ENCODE data around the gene JPH3.

GRCh38 chr16:87742781-87743490, 140.6 kb downstream of the JPH3 start:
- TF ChIP-seq FOXM1 (IDR thresholded peaks at IDR 0.05; ENCODE audit: borderline replicate concordance) = no peak
- no peak for TF ChIP-seq FOXA1 (IDR thresholded peaks at IDR 0.05)
- TF ChIP-seq SP1 (IDR thresholded peaks at IDR 0.05) = no peak
- no peak for TF ChIP-seq ZNF384 (IDR thresholded peaks at IDR 0.05)
- TF ChIP-seq HDGF (IDR thresholded peaks at IDR 0.05; ENCODE audit: borderline replicate concordance) = no peak
- TF ChIP-seq SUZ12 (IDR thresholded peaks at IDR 0.05) = no peak
- no peak for TF ChIP-seq ARNT (IDR thresholded peaks at IDR 0.05)
- TF ChIP-seq TARDBP (IDR thresholded peaks at IDR 0.05) = no peak

Data from HEK293T (cell line).